ENCODE measurements around the gene ALDH8A1. TPM values are rescaled to one million over a fixed set of nuclear protein-coding genes. Genes with fewer than 3 reads are reported as not detected.

Gene ALDH8A1
- total and polyA plus RNA-seq, 2 of the 8 experiments (the other 6 are each of a cell fraction or from before 2014, with no cell fraction given): 0.08 to 0.28 TPM

- H3K9ac ChIP-seq (replicated peaks in 1 of 4; ENCODE audit: extremely low read depth in 1 of 4, low read depth in 3 of 4, low read length in 3 of 4): no peak overlapping the region
- no peak for TF ChIP-seq SIX5 (IDR thresholded peaks at IDR 0.05; ENCODE audit: low read depth, low read length)
- no peak for TF ChIP-seq GTF2F1 (IDR thresholded peaks at IDR 0.05; ENCODE audit: borderline replicate concordance, low read depth, low read length)
- no peak overlapping the region for H3K14ac ChIP-seq (ENCODE audit: insufficient read length)
- DNase-seq (ENCODE audit: low read depth in 1 of 2, low spot score in 2 of 2) (no peak), FAIRE-seq (no peak)
- no peak overlapping the region for H3K4me2 ChIP-seq (ENCODE audit: insufficient read depth in 1 of 2, low read depth in 2 of 2, low read length in 2 of 2)
- peaks cover 0 to 6% (median 3%) of the 10 kb centered on the region in 4 experiments; a peak in 2 of 7 replicates for H3K4me1 ChIP-seq (replicated peaks in 1 of 4; ENCODE audit: control insufficient read depth in 3 of 4, insufficient read depth in 4 of 4, low read length in 3 of 4)
- CTCF ChIA-PET (ENCODE audit: partially characterized antibody): interaction anchor here (0.6 to 2.0 kb wide), 4 partner anchors 229 to 1657 kb away, joined by 3 to 5 read pairs (median 3); no protein-coding TSS in a partner anchor
- POLR2A ChIA-PET (ENCODE audit: partially characterized antibody): no interaction called here
- H2BK20ac ChIP-seq (ENCODE audit: low read length): no peak overlapping the region
- no peak overlapping the region for H3K4me3 ChIP-seq (ENCODE audit: extremely low read depth in 1 of 4, insufficient read depth in 2 of 4, low read depth in 3 of 4, low read length in 4 of 4)
- H3K27me3 ChIP-seq (replicated peaks in 1 of 4; ENCODE audit: control insufficient read depth in 3 of 4, extremely low read depth in 1 of 4, insufficient read depth in 3 of 4, low read length in 3 of 4): no peaks in the 10 kb centered on the region
- H3K18ac ChIP-seq (ENCODE audit: extremely low read depth, low read length): no peak overlapping the region
- no peaks in the 10 kb centered on the region for H3K79me1 ChIP-seq (ENCODE audit: low read depth, low read length)
- H2BK120ac ChIP-seq (replicated peaks; ENCODE audit: low read depth, low read length): no peak overlapping the region
- H2BK15ac ChIP-seq (ENCODE audit: low read length): no peak overlapping the region
- no peaks in the 10 kb centered on the region for H3K36me3 ChIP-seq (ENCODE audit: control insufficient read depth in 2 of 4, insufficient read depth in 4 of 4, low read length in 3 of 4)
- 88% methylated on average over 3 of the region's 3 CpGs; no CpG with 5 or more reads in 1 of the 2 experiments for WGBS, 2 experiments (ENCODE audit: extremely low coverage in 1 of 2, insufficient coverage in 1 of 2, insufficient read length in 1 of 2, insufficient replicate concordance in 2 of 2, low coverage in 1 of 2, low lambda C conversion rate in 2 of 2, missing lambda C conversion rate in 1 of 2)
- no peak overlapping the region for H3K23ac ChIP-seq (ENCODE audit: insufficient read length)
- H4K91ac ChIP-seq (replicated peaks; ENCODE audit: insufficient read length, low read length): no peak overlapping the region
- no peak overlapping the region for H2AK5ac ChIP-seq (ENCODE audit: low read depth, low read length)
- H2AFZ ChIP-seq (ENCODE audit: low read length): no peak overlapping the region
- H4K5ac ChIP-seq (ENCODE audit: insufficient read length, low read depth, low read length): no peak overlapping the region
- H2BK5ac ChIP-seq (ENCODE audit: low read depth, low read length): no peak overlapping the region
- H3K23me2 ChIP-seq (ENCODE audit: low read depth, low read length): peaks cover 2% of the 10 kb centered on the region; the same call in 1 of the 2 replicates
- H3K9me3 ChIP-seq (ENCODE audit: insufficient read depth in 2 of 2, low read depth in 1 of 2, low read length in 1 of 2): no peaks in the 10 kb centered on the region
- H3K4ac ChIP-seq (replicated peaks; ENCODE audit: insufficient read length, low read depth, low read length): no peak overlapping the region
- no peaks in the 10 kb centered on the region for H4K20me1 ChIP-seq (replicated peaks in 1 of 2; ENCODE audit: control insufficient read depth in 1 of 2, insufficient read depth in 2 of 2, low read length in 2 of 2)
- H3K56ac ChIP-seq (replicated peaks; ENCODE audit: insufficient read length, low read depth, low read length): no peak overlapping the region
- no peak overlapping the region for H4K8ac ChIP-seq (ENCODE audit: extremely low read depth, insufficient read depth, low read length)
- no peak overlapping the region for H3K27ac ChIP-seq (ENCODE audit: low read depth, low read length)
- H3K79me2 ChIP-seq (ENCODE audit: control insufficient read depth in 1 of 2, insufficient read depth in 2 of 2, low read length in 2 of 2): no peaks in the 10 kb centered on the region
- no peak overlapping the region for H2BK12ac ChIP-seq (ENCODE audit: low read depth, low read length)
These were observed 81.1 kb downstream of the ALDH8A1 start for GRCh38 chr6:134868812-134869211.

Small RNAs within 50 kb of the gene (microRNA-seq; reads per million reads assigned to microRNA genes)
- 1.4 to 1.8 reads per million in 2 experiments for gene MIR3662 (ENCODE audit: borderline microRNAs expressed in 2 of 2, borderline number of aligned reads in 2 of 2, borderline replicate concordance in 1 of 2)

Other genes starting within 250 kb of the ALDH8A1 start
- gene HBS1L, start 104.7 kb upstream of the ALDH8A1 start, total RNA-seq (2021; fragmentation: NEBNext Ultra II Directional; extraction: Animal tissue kit (Norgen Biotek cat#: 25700)): 96.2 and 97.1 TPM in 2 replicates
- 18.7 and 28.1 TPM in 2 replicates for gene HBS1L, start 104.7 kb upstream of the ALDH8A1 start, polyA plus RNA-seq (2011; rRNA removed)
- gene MYB, start 231.2 kb upstream of the ALDH8A1 start, total RNA-seq (2021; fragmentation: NEBNext Ultra II Directional; extraction: Animal tissue kit (Norgen Biotek cat#: 25700)): 7.6 and 9.2 TPM in 2 replicates
- 4.0 TPM in 2 replicates for gene MYB, start 231.2 kb upstream of the ALDH8A1 start, polyA plus RNA-seq (2011; rRNA removed)